CD14-positive monocyte (primary cell): Measurements from ENCODE around the gene KCNIP3. TPM values are rescaled to one million over a fixed set of nuclear protein-coding genes. Genes with fewer than 3 reads are reported as not detected.
A peak's percentile ranks its signal among the peaks of the same experiment; 100 is the strongest.

Experiments
- DNase-seq, 3 donors: peaks; one replicate each; pipeline ENCODE4 v3.0.0-alpha.2; 2011 to 2022
- H2AFZ ChIP-seq: 2 replicates; pipeline ENCODE4 v1.6.0; 2012; ENCODE audit warnings: mild to moderate bottlenecking, low read depth, low read length, inconsistent platforms; ENCODE audit not compliant: insufficient read depth, poor library complexity, severe bottlenecking
- H3K27ac ChIP-seq, 2 donors: 1 replicate in 1 of 2; 2 replicates in 1 of 2; pipeline ENCODE4 v1.5.1; 2012 to 2013; ENCODE audit warnings: low read length in 2 of 2, control low read depth in 1 of 2, inconsistent platforms in 1 of 2, low read depth in 1 of 2, mild to moderate bottlenecking in 1 of 2
- H3K27me3 ChIP-seq, 2 donors: one replicate each; pipeline versions ENCODE4 v1.6.0 to v1.6.1; 2011 to 2013; ENCODE audit warnings: low read length in 2 of 2; ENCODE audit not compliant: control insufficient read depth in 2 of 2, insufficient read depth in 2 of 2
- H3K36me3 ChIP-seq, 2 donors: replicated peaks in 1 of 2; 1 replicate in 1 of 2; 2 replicates in 1 of 2; pipeline versions ENCODE4 v1.5.1 to v1.6.1; 2012 to 2013; ENCODE audit warnings: low read length in 2 of 2, control low read depth in 1 of 2, inconsistent platforms in 1 of 2, mild to moderate bottlenecking in 1 of 2; ENCODE audit not compliant: insufficient read depth in 2 of 2, control insufficient read depth in 1 of 2
- H3K4me1 ChIP-seq, 2 donors: 1 replicate in 1 of 2; 2 replicates in 1 of 2; pipeline versions ENCODE4 v1.5.1 to v1.6.1; 2012 to 2013; ENCODE audit warnings: low read length in 2 of 2, control low read depth in 1 of 2, inconsistent platforms in 1 of 2, mild to moderate bottlenecking in 1 of 2, moderate library complexity in 1 of 2; ENCODE audit not compliant: insufficient read depth in 2 of 2, control insufficient read depth in 1 of 2
- H3K4me2 ChIP-seq: replicated peaks from 2 replicates; pipeline ENCODE3; 2012; ENCODE audit warnings: low read length, moderate library complexity, mild to moderate bottlenecking; ENCODE audit not compliant: poor library complexity, severe bottlenecking; ENCODE audit errors: extremely low read depth
- H3K4me3 ChIP-seq, 3 experiments: fragments of 200-600 bp in 1 of 3; sonication (generic) in 1 of 3; replicated peaks in 1 of 3; 1 replicate in 2 of 3; 2 replicates in 1 of 3; pipeline ENCODE4 v1.5.1; 2011 to 2013; ENCODE audit warnings: low read length in 3 of 3, mild to moderate bottlenecking in 3 of 3, control low read depth in 2 of 3, low read depth in 2 of 3, inconsistent platforms in 1 of 3, moderate library complexity in 1 of 3
- H3K79me2 ChIP-seq: 2 replicates; pipeline ENCODE4 v1.6.0; 2012; ENCODE audit warnings: mild to moderate bottlenecking, control low read depth, inconsistent platforms, low read length, moderate library complexity; ENCODE audit not compliant: insufficient read depth
- H3K9ac ChIP-seq: 2 replicates; pipeline ENCODE4 v1.6.0; 2017; ENCODE audit warnings: low read length, mild to moderate bottlenecking; ENCODE audit not compliant: insufficient read depth, poor library complexity, severe bottlenecking
- H3K9me3 ChIP-seq, 2 donors: replicated peaks in 1 of 2; 1 replicate in 1 of 2; 2 replicates in 1 of 2; pipeline versions ENCODE4 v1.5.1 to v1.6.1; 2012 to 2013; ENCODE audit warnings: low read length in 2 of 2, control low read depth in 1 of 2; ENCODE audit not compliant: control insufficient read depth in 1 of 2, insufficient read depth in 1 of 2
- H4K20me1 ChIP-seq: 2 replicates; pipeline ENCODE4 v1.6.0; 2012; ENCODE audit warnings: mild to moderate bottlenecking, low read length, control low read depth, moderate library complexity; ENCODE audit not compliant: insufficient read depth
- H3K27ac Mint-ChIP-seq, 7 donors: one replicate each; pipeline ENCODE4 v1.8.0; 2020; ENCODE audit warnings: mild to moderate bottlenecking in 7 of 7, mixed read lengths in 7 of 7, moderate library complexity in 6 of 7, inconsistent platforms in 2 of 7
- H3K27me3 Mint-ChIP-seq, 3 donors: one replicate each; pipeline ENCODE4 v1.8.0; 2021 to 2022; ENCODE audit warnings: low read depth in 3 of 3, mild to moderate bottlenecking in 3 of 3, mixed read lengths in 3 of 3, moderate library complexity in 3 of 3, inconsistent platforms in 1 of 3
- H3K36me3 Mint-ChIP-seq, 2 donors: one replicate each; pipeline ENCODE4 v1.8.0; 2020; ENCODE audit warnings: mixed read lengths in 2 of 2, inconsistent platforms in 1 of 2, mild to moderate bottlenecking in 1 of 2
- H3K4me1 Mint-ChIP-seq: one replicate; pipeline ENCODE4 v1.8.0; 2020; ENCODE audit warnings: mild to moderate bottlenecking, mixed read lengths
- H3K4me3 Mint-ChIP-seq, 2 donors: one replicate each; pipeline ENCODE4 v1.8.0; 2020; ENCODE audit warnings: mild to moderate bottlenecking in 2 of 2, mixed read lengths in 2 of 2, moderate library complexity in 1 of 2
- H3K9me3 Mint-ChIP-seq, 7 donors: one replicate each; pipeline ENCODE4 v1.8.0; 2020 to 2022; ENCODE audit warnings: mixed read lengths in 7 of 7, mild to moderate bottlenecking in 6 of 7, moderate library complexity in 6 of 7, inconsistent platforms in 2 of 7
- WGBS: methylation state at CpG from one replicate; pipeline ENCODE4 v1.1.5; 2013; ENCODE audit warnings: missing lambda C conversion rate; ENCODE audit not compliant: insufficient coverage; 5-methylcytosine and 5-hydroxymethylcytosine counted together
- intact Hi-C, 2 donors: fragments of 100-400 bp; cut with micrococcal nuclease; formaldehyde crosslinking; loops; one replicate each; pipeline versions ENCODE4 v1.15.0 to v1.15.1; 2023
- polyA plus RNA-seq, 3 donors: library from polyadenylated mRNA; depleted of rRNA in 1 of 3; unstranded in 2 of 3; stranded (reverse) in 1 of 3; fragments of 300-500 nt in 2 of 3; fragments of >200 nt in 1 of 3; fragmentation: Illumina TruSeq in 2 of 3; gene quantifications; 1 replicate in 2 of 3; 2 replicates in 1 of 3; pipeline ENCODE4 v1.2.3, GENCODE V29; 2012 to 2021
- TF ChIP-seq, protein P1 (sequence below): fragments of 200-600 bp; IDR thresholded peaks from one replicate; pipeline ENCODE4 v1.8.0; 2022; ENCODE audit warnings: antibody characterized with exemption, mild to moderate bottlenecking

KCNIP3 gene
- polyA plus RNA-seq, 3 donors = not detected

DNA sequence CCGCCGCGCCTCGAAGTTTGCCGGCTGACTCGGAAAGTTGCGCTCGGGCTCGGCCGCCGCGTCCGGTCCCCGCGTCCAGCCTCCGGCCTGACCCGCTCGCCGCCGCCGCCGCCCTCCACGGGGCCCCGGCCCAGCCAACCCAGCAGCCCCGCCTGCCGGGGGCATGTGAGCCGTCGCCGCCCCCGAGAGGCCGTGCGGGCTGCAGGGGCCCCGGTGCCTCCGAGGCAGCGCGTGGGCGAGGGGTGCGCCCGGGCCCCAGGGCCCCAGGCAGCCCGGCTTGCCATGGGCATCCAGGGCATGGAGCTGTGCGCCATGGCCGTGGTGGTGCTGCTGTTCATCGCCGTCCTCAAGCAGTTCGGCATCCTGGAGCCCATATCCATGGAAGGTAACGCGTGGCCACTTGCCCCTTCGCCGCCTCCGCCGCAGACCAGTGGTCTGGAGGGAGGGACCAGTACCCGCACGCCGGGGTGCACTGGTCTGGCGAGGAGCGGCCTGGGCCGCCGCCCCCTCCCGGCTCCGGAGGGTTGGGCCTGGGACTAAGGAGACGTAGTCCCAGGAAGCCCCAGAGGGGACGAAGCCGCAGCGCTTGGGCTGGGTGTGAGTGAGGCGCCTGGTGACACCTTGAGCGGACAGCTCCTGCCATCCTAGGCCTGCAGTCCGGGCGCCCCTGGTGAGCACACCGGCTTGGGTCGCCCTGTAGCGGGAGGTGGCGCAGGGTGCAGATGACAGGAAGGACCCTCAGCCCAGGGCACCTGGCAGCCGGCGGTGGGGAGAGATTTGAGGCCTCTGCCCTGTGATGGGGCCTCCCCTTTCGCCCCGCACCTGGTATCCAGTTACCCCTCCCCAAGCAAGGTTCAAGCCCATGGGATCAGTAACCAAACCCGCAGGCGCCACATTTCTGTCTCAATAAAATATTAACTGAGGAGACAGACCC is 49.9 kb downstream of the KCNIP3 start:
- H3K9ac ChIP-seq = no peak overlapping the region
- no peaks in the 10 kb centered on the region for H4K20me1 ChIP-seq
- intact Hi-C loops = no loop called here
- H3K4me3 Mint-ChIP-seq = peak overlapping the region in 1 of 2 donors; percentile 79
- DNase-seq = no peak
- no peaks in the 10 kb centered on the region for H3K36me3 Mint-ChIP-seq
- 14% methylated on average over 72 of the region's 78 CpGs for WGBS
- no peaks in the 10 kb centered on the region for H3K79me2 ChIP-seq
- no peak overlapping the region for H3K27ac ChIP-seq
- no peak overlapping the region for H2AFZ ChIP-seq
- peaks cover 8 to 12% of the 10 kb centered on the region in 2 donors for H3K4me1 ChIP-seq
- peak overlapping the region; percentile 15 for H3K4me2 ChIP-seq
- peaks cover 0 to 8% (median 1%) of the 10 kb centered on the region in 7 donors for H3K9me3 Mint-ChIP-seq
- H3K27ac Mint-ChIP-seq = no peak overlapping the region
- H3K27me3 Mint-ChIP-seq = peaks cover 42 to 66% (median 48%) of the 10 kb centered on the region in 3 donors
- H3K9me3 ChIP-seq = no peaks in the 10 kb centered on the region
- peaks cover 6% of the 10 kb centered on the region for H3K4me1 Mint-ChIP-seq
- no peaks in the 10 kb centered on the region for H3K36me3 ChIP-seq
- TF ChIP-seq, protein P1, sequence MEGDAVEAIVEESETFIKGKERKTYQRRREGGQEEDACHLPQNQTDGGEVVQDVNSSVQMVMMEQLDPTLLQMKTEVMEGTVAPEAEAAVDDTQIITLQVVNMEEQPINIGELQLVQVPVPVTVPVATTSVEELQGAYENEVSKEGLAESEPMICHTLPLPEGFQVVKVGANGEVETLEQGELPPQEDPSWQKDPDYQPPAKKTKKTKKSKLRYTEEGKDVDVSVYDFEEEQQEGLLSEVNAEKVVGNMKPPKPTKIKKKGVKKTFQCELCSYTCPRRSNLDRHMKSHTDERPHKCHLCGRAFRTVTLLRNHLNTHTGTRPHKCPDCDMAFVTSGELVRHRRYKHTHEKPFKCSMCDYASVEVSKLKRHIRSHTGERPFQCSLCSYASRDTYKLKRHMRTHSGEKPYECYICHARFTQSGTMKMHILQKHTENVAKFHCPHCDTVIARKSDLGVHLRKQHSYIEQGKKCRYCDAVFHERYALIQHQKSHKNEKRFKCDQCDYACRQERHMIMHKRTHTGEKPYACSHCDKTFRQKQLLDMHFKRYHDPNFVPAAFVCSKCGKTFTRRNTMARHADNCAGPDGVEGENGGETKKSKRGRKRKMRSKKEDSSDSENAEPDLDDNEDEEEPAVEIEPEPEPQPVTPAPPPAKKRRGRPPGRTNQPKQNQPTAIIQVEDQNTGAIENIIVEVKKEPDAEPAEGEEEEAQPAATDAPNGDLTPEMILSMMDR = no peak
- no peak overlapping the region for H3K4me3 ChIP-seq
- peaks cover 8 to 38% of the 10 kb centered on the region in 2 donors for H3K27me3 ChIP-seq

DNA sequence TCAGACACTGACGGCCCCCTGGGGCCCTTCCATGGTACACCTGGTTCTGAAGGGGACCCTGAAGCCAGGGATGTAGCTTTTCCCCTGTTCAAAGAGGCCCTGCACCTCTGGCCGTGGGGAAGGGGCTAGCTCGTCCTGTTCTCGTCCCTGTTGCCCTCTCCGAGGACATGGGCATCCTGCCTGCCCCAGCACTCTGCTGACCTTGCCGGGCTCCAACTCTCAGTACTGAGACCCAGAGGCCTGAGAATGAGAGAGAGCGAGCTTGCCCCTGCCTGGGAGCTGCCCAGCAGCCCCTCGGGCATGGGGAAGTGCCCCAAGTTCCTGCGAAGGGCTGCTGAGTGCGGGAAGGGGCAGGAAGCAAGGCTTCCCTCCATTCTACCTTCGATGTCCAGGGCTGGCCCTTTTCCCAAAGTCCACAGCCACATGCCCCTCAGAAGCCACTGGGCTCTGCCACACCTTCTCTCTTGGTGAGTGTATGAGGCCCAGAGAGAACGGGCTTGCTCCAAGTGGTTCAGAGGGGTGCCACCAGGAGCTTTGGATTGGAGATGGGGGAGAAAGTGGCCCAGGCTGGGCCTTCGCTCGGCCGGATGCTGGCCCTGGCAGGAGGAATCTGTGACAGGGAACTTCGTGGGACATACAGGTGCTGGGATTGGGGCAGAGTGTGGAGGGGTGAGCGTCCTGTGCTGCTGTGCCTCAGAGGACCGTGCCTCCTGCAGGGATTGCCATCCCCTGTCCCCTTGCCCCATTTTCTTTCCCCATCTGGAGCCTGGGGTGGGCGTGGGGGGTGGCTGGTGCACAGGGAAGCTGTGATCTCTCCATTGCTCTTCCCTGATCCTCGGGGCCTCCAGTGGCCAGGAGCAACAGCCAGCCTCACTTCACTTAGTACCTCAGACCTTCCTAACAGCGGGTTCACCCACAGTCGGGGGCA is 50.8 kb downstream of the KCNIP3 start:
- Histone ChIP-seq H3K4me3 (no peak overlapping the region), H3K36me3 (no peaks in the 10 kb centered on the region), H3K9me3 (no peaks in the 10 kb centered on the region), H4K20me1 (no peaks in the 10 kb centered on the region), H3K4me2 (no peak overlapping the region), H2AFZ (no peak overlapping the region), H3K27ac (no peak overlapping the region), H3K4me1 (peaks cover 8 to 12% of the 10 kb centered on the region in 2 donors), H3K27me3 (peaks cover 8 to 36% of the 10 kb centered on the region in 2 donors), H3K9ac (no peak overlapping the region), H3K79me2 (no peaks in the 10 kb centered on the region)
- Mint-ChIP-seq H3K9me3 (peaks cover 0 to 8% (median 1%) of the 10 kb centered on the region in 7 donors), H3K4me1 (peaks cover 6% of the 10 kb centered on the region), H3K4me3 (peak overlapping the region in 1 of 2 donors; percentile 39), H3K27me3 (peaks cover 43 to 62% (median 48%) of the 10 kb centered on the region in 3 donors), H3K27ac (no peak overlapping the region), H3K36me3 (no peaks in the 10 kb centered on the region)
- intact Hi-C loops = no loop called here
- DNase-seq = no peak
- TF ChIP-seq, protein P1 = no peak
- 75% methylated on average over 12 of the region's 22 CpGs for WGBS
